Measurements from ENCODE around the gene ZNF697.
"Not testable (repeated sequence)": the region's sequence is repeated elsewhere in the genome, so short reads cannot be mapped to it uniquely, and the experiment has no call there.

ZNF697 gene

DNA sequence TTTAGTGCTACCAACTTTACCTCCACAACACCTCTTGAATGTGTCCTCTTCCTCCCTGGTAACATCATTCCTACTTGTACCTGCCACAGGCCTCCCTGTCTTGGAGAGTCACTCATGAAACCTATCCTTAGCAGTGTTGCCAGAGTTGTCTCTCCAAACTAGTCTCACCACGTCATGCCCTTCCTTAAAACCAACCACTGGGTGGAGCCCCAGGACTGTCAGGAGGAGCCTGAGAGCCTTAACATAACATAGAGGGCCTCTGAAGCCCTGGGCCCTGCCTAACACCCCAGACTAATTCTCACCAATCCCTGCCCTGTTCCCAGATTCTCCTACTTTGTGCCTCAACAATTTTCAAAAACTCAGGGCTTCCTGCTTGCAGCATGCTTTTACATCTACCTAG is 65.3 kb downstream of the ZNF697 start:
- Histone ChIP-seq H3K27ac (no peak overlapping the region), H3K9me3 (no peaks in the 10 kb centered on the region)
- TF ChIP-seq, protein P1, sequence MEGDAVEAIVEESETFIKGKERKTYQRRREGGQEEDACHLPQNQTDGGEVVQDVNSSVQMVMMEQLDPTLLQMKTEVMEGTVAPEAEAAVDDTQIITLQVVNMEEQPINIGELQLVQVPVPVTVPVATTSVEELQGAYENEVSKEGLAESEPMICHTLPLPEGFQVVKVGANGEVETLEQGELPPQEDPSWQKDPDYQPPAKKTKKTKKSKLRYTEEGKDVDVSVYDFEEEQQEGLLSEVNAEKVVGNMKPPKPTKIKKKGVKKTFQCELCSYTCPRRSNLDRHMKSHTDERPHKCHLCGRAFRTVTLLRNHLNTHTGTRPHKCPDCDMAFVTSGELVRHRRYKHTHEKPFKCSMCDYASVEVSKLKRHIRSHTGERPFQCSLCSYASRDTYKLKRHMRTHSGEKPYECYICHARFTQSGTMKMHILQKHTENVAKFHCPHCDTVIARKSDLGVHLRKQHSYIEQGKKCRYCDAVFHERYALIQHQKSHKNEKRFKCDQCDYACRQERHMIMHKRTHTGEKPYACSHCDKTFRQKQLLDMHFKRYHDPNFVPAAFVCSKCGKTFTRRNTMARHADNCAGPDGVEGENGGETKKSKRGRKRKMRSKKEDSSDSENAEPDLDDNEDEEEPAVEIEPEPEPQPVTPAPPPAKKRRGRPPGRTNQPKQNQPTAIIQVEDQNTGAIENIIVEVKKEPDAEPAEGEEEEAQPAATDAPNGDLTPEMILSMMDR (IDR thresholded peaks at IDR 0.05) = no peak

DNA sequence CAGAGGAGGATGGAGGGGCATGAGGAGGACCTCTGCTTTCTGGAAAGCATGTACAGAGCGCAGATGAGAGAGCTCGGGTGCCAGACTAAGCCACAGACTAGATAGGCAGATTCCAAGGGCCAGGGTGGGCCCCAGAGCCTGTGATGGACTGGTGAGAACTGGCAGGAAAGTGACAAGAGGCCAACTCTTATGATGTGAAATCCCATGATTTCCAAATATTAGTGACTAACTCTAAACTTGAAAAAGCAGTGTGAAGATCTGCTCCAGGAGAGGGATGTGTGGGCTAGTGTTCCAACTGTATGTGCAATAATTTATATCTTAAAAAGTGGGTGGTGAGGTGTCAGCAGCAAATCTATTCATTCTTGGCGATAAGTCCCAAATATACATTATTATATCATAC is 67.0 kb downstream of the ZNF697 start:
- H3K4me1 ChIP-seq (ENCODE audit: control insufficient read depth in 1 of 2, insufficient read depth in 1 of 2, low read depth in 1 of 2, low read length in 1 of 2); H3K9me3 ChIP-seq; H3K27ac ChIP-seq; H3K27me3 ChIP-seq; H3K36me3 ChIP-seq; H3K4me3 ChIP-seq (ENCODE audit: low read depth in 1 of 2, low read length in 1 of 2): not testable (repeated sequence)

More for the DNA sequence above, 65.3 kb downstream of the ZNF697 start:
- H3K4me1 ChIP-seq (ENCODE audit: control insufficient read depth in 1 of 2, insufficient read depth in 1 of 2, low read depth in 1 of 2, low read length in 1 of 2) = peaks cover 0 to 3% of the 10 kb centered on the region in 2 experiments
- H3K27me3 ChIP-seq = peaks cover 8% of the 10 kb centered on the region
- H3K36me3 ChIP-seq = no peaks in the 10 kb centered on the region
- H3K4me3 ChIP-seq (ENCODE audit: low read depth in 1 of 2, low read length in 1 of 2) = no peak overlapping the region

DNA sequence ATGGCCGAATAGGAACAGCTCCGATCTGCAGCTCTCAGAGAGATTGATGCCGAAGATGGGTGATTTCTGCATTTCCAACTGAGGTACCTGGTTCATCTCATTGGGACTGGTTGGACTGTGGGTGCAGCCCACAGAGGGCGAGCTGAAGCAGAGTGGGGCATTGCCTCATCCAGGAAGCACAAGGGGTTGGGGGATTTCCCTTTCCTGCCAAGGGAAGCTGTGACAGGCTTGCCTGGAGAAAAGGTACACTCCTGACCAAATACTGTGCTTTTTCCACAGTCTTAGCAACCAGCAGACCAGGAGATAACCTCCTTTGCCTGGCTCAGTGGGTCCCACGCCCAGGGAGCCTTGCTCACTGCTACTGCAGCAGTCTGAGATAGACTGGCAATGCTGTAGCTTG is 74.2 kb downstream of the ZNF697 start:
- no peaks in the 10 kb centered on the region for H3K36me3 ChIP-seq
- TF ChIP-seq, protein P1 (IDR thresholded peaks at IDR 0.05) = no peak
- H3K4me1 ChIP-seq (ENCODE audit: control insufficient read depth in 1 of 2, insufficient read depth in 1 of 2, low read depth in 1 of 2, low read length in 1 of 2) = peaks cover 25 to 40% of the 10 kb centered on the region in 2 experiments
- no peak overlapping the region for H3K4me3 ChIP-seq (ENCODE audit: low read depth in 1 of 2, low read length in 1 of 2)
- no peaks in the 10 kb centered on the region for H3K9me3 ChIP-seq
- H3K27me3 ChIP-seq = no peaks in the 10 kb centered on the region
- peak overlapping the region; percentile 33 for H3K27ac ChIP-seq

DNA sequence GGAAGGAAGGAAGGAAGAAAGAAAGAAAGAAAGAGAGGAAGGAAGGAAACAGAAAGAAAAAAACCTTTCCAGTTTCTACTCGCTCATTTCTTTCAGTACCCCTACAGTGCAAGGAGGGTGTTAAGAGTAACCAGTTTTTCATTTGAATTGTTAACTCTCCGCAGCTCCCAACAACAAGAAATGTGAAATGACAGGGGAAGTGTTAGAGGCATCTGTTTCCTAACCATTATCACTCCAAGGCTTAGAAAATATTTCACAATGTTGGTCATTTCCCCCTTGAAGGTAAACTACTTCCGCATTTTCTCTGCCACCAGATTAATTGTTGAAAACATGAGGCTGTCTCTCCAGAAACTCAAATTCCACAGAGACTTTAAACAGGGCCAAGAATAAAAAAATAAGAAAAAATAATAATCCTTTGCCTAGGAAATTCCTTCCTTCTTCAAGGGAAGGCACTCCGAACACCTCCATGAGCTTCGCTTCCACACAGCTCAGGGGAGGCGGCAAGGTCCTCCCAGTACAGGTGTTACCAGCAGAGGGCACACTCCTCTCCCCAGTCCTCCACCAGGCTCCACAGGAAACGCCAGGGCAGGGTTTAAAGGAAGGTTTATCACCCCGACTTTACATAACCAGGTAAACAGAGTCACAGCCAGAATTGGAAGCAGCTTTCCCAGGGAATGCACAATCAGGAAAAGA is 78.0 kb downstream of the ZNF697 start:
- H3K36me3 ChIP-seq, H3K27me3 ChIP-seq, H3K9me3 ChIP-seq: not testable (repeated sequence)
- H3K4me1 ChIP-seq (ENCODE audit: control insufficient read depth in 1 of 2, insufficient read depth in 1 of 2, low read depth in 1 of 2, low read length in 1 of 2) = peaks cover 46 to 71% of the 10 kb centered on the region in 2 experiments
- H3K27ac ChIP-seq = peak overlapping the region; percentile 76
- peak overlapping the region; percentile 23 to 41 for H3K4me3 ChIP-seq (ENCODE audit: low read depth in 1 of 2, low read length in 1 of 2)

All from neutrophil (primary cell).